Esophagus muscularis mucosa (tissue), 3 donors: ENCODE results near the gene RPL10A.

ENCODE experiments used
- EP300 ChIP-seq: sonication (generic); formaldehyde crosslinking; IDR thresholded peaks from one replicate; pipeline ENCODE4 v1.6.1; 2017; ENCODE audit warnings: antibody characterized with exemption
- POLR2A ChIP-seq: fragments of 450-650 bp; IDR thresholded peaks from one replicate; pipeline ENCODE4 v1.6.1; 2017; ENCODE audit warnings: antibody characterized with exemption, moderate library complexity, mild to moderate bottlenecking, low read depth
- POLR2AphosphoS5 ChIP-seq, 2 donors: sonication (generic); formaldehyde crosslinking; IDR thresholded peaks; one replicate each; pipeline ENCODE4 v1.6.1; 2017; ENCODE audit warnings: antibody characterized with exemption in 2 of 2

DNA sequence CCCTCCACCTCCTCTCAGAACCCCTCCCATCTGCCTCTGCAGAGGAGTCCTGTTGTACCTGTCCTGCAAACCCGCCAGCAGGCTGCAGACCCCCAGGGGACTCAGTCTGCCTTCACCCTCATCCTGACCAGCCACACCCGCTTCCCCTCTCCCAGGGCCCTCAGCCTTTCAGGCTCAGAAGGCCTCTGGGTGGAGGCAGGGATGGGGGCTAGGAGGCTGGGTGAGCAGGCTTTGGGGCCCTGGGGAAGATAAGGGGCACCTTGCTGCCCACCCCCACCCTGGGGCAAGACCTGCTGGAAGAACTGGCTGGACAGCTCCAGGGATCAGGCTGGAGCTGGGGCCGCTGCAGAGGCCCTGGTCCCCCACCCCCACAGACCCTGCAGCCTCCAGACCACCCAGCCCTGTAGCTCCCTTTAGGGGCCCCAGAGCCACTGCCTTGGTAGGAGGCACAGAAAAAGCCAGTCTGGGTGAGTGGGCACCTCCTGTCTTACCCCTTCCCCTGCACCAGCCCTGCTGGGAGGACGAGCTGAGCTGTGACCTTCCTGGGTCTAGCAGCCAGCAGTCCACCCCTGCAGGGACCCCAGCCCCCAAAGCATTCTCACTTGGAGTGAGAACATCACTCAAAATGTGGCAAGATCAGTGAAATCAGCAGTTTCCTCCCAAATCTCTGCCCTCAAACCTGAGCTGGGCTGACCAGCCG is 23.5 kb downstream of the RPL10A start:
- no peak for TF ChIP-seq POLR2A
- TF ChIP-seq EP300 = no peak
- no peak for TF ChIP-seq POLR2AphosphoS5 (IDR thresholded peaks at IDR 0.05)
